DOHH2 (cell line): ENCODE measurements around the gene TMEM130.
A peak's percentile ranks its signal among the peaks of the same experiment; 100 is the strongest.

ENCODE experiments used
- H3F3A ChIP-seq: fragments of 200-600 bp; sonication (generic), shearing (Covaris generic); 2 replicates; pipeline ENCODE4 v1.6.0; 2016; ENCODE audit warnings: antibody characterized with exemption, mild to moderate bottlenecking; ENCODE audit not compliant: control insufficient read depth, insufficient read depth
- H3K27ac ChIP-seq: fragments of 200-600 bp; sonication (generic); 2 replicates; pipeline ENCODE4 v1.5.1; 2014; ENCODE audit warnings: low read depth, mild to moderate bottlenecking, low read length, moderate library complexity
- H3K27me3 ChIP-seq: fragments of 200-600 bp; sonication (generic); 2 replicates; pipeline ENCODE4 v1.6.1; 2014; ENCODE audit warnings: mild to moderate bottlenecking, low read length, mixed read lengths; ENCODE audit not compliant: control insufficient read depth
- H3K36me3 ChIP-seq: fragments of 200-600 bp; sonication (generic); 2 replicates; pipeline ENCODE4 v1.6.1; 2014; ENCODE audit warnings: mild to moderate bottlenecking, low read length, moderate library complexity, mixed read lengths; ENCODE audit not compliant: control insufficient read depth
- H3K4me1 ChIP-seq: fragments of 200-600 bp; sonication (generic); 2 replicates; pipeline ENCODE4 v1.6.1; 2014; ENCODE audit warnings: mild to moderate bottlenecking, low read length, mixed read lengths; ENCODE audit not compliant: control insufficient read depth
- H3K4me2 ChIP-seq: fragments of 200-600 bp; sonication (generic); 2 replicates; pipeline ENCODE4 v1.6.0; 2014; ENCODE audit warnings: mild to moderate bottlenecking, low read length, moderate library complexity
- H3K4me3 ChIP-seq: fragments of 200-600 bp; sonication (generic); 2 replicates; pipeline ENCODE4 v1.5.1; 2014; ENCODE audit warnings: mild to moderate bottlenecking, low read length, mixed read lengths
- H3K79me2 ChIP-seq: fragments of 200-600 bp; sonication (generic); 2 replicates; pipeline ENCODE4 v1.6.1; 2014; ENCODE audit warnings: mild to moderate bottlenecking, low read length, mixed read lengths; ENCODE audit not compliant: control insufficient read depth
- H3K9me2 ChIP-seq: fragments of 200-600 bp; sonication (generic); replicated peaks from 2 replicates; pipeline ENCODE4 v1.6.1; 2014; ENCODE audit warnings: mild to moderate bottlenecking, low read length, mixed read lengths; ENCODE audit not compliant: control insufficient read depth
- H3K9me3 ChIP-seq: fragments of 200-600 bp; sonication (generic); 2 replicates; pipeline ENCODE4 v1.6.1; 2014; ENCODE audit warnings: antibody characterized with exemption, low read length, mixed read lengths; ENCODE audit not compliant: control insufficient read depth, insufficient read depth
- H4K20me1 ChIP-seq: fragments of 200-600 bp; sonication (generic); 2 replicates; pipeline ENCODE4 v1.6.0; 2014; ENCODE audit warnings: low read depth, mild to moderate bottlenecking, antibody characterized with exemption, low read length, moderate library complexity; ENCODE audit not compliant: control insufficient read depth, insufficient read depth
- CTCF ChIP-seq: fragments of 200-600 bp; sonication (generic); IDR thresholded peaks from one replicate; pipeline ENCODE4 v1.5.1; 2014; ENCODE audit warnings: antibody characterized with exemption, mild to moderate bottlenecking, low read depth, low read length; ENCODE audit not compliant: poor library complexity, severe bottlenecking
- EZH2phosphoT487 ChIP-seq: fragments of 200-600 bp; sonication (generic); IDR thresholded peaks from 2 replicates; pipeline ENCODE4 v1.6.1; 2017; ENCODE audit warnings: borderline replicate concordance, mild to moderate bottlenecking, antibody characterized with exemption, low read length, moderate library complexity, mixed read lengths

The TMEM130 gene

GRCh38 chr7:98840096-98840495, 29.7 kb downstream of the TMEM130 start:
- no peaks in the 10 kb centered on the region for H3K36me3 ChIP-seq
- no peaks in the 10 kb centered on the region for H3F3A ChIP-seq
- no peaks in the 10 kb centered on the region for H3K9me2 ChIP-seq
- peaks cover 5% of the 10 kb centered on the region; the same call in 1 of the 2 replicates for H3K27me3 ChIP-seq
- TF ChIP-seq EZH2phosphoT487 (no peak), CTCF (no peak)
- no peaks in the 10 kb centered on the region for H3K79me2 ChIP-seq
- no peak overlapping the region for H3K4me2 ChIP-seq
- no peaks in the 10 kb centered on the region for H4K20me1 ChIP-seq
- H3K27ac ChIP-seq: no peak overlapping the region
- H3K4me1 ChIP-seq: no peaks in the 10 kb centered on the region
- no peaks in the 10 kb centered on the region for H3K9me3 ChIP-seq
- no peak overlapping the region for H3K4me3 ChIP-seq

- H3K27ac ChIP-seq: no peak overlapping the region
- no peaks in the 10 kb centered on the region for H3K9me2 ChIP-seq
- H4K20me1 ChIP-seq: no peaks in the 10 kb centered on the region
- H3K36me3 ChIP-seq: no peaks in the 10 kb centered on the region
- no peaks in the 10 kb centered on the region for H3F3A ChIP-seq
- no peaks in the 10 kb centered on the region for H3K4me1 ChIP-seq
- H3K4me3 ChIP-seq: no peak overlapping the region
- no peaks in the 10 kb centered on the region for H3K79me2 ChIP-seq
- H3K27me3 ChIP-seq: peaks cover 5% of the 10 kb centered on the region; the same call in 1 of the 2 replicates
- no peaks in the 10 kb centered on the region for H3K9me3 ChIP-seq
- no peak overlapping the region for H3K4me2 ChIP-seq
- TF ChIP-seq CTCF (no peak), EZH2phosphoT487 (no peak)
Measured at GRCh38 chr7:98837630-98837972, 32.2 kb downstream of the TMEM130 start.

GRCh38 chr7:98836811-98837629, 32.8 kb downstream of the TMEM130 start:
- Histone ChIP-seq H3K4me1 (no peaks in the 10 kb centered on the region), H3K4me2 (no peak overlapping the region), H3K27ac (no peak overlapping the region), H3K27me3 (peaks cover 5% of the 10 kb centered on the region; the same call in 1 of the 2 replicates), H3K36me3 (no peaks in the 10 kb centered on the region), H3K9me2 (no peaks in the 10 kb centered on the region), H3K9me3 (no peaks in the 10 kb centered on the region), H3K4me3 (no peak overlapping the region), H4K20me1 (no peaks in the 10 kb centered on the region), H3F3A (no peaks in the 10 kb centered on the region), H3K79me2 (no peaks in the 10 kb centered on the region)
- TF ChIP-seq EZH2phosphoT487: no peak
- peak; percentile 99 for TF ChIP-seq CTCF
